Endodermal cell (in vitro differentiated cells): Measurements from ENCODE around the gene DYNC1I1. TPM values are rescaled to one million over a fixed set of nuclear protein-coding genes. Genes with fewer than 3 reads are reported as not detected.

ENCODE experiments used
- DNase-seq: peaks from one replicate; pipeline ENCODE4 v3.0.0-alpha.2; 2017
- H3K27ac ChIP-seq: 2 replicates; pipeline ENCODE4 v1.5.1; 2013; ENCODE audit warnings: mild to moderate bottlenecking, low read depth, low read length, moderate library complexity
- H3K27me3 ChIP-seq: 2 replicates; pipeline ENCODE4 v1.6.1; 2013; ENCODE audit warnings: mild to moderate bottlenecking, low read length, moderate library complexity; ENCODE audit not compliant: insufficient read depth, control insufficient read depth, poor library complexity, severe bottlenecking
- H3K36me3 ChIP-seq: 2 replicates; pipeline ENCODE4 v1.7.0; 2013; ENCODE audit warnings: mild to moderate bottlenecking, low read length, moderate library complexity; ENCODE audit not compliant: control insufficient read depth, insufficient read depth
- H3K4me1 ChIP-seq: one replicate; pipeline ENCODE4 v1.7.0; 2013; ENCODE audit warnings: low read length; ENCODE audit not compliant: control insufficient read depth, insufficient read depth
- H3K4me3 ChIP-seq: 2 replicates; pipeline ENCODE4 v1.5.1; 2013; ENCODE audit warnings: mild to moderate bottlenecking, low read length, moderate library complexity
- H3K9ac ChIP-seq: 2 replicates; pipeline ENCODE4 v1.6.1; 2013; ENCODE audit warnings: mild to moderate bottlenecking, low read length, moderate library complexity; ENCODE audit not compliant: poor library complexity, severe bottlenecking; ENCODE audit errors: extremely low read depth
- H3K9me3 ChIP-seq: 2 replicates; pipeline ENCODE4 v1.6.1; 2013; ENCODE audit warnings: mild to moderate bottlenecking, low read length, moderate library complexity; ENCODE audit not compliant: control insufficient read depth
- H3K27ac Mint-ChIP-seq: 2 replicates; pipeline ENCODE4 v1.8.0; 2020; ENCODE audit warnings: mixed read lengths
- H3K27me3 Mint-ChIP-seq: 2 replicates; pipeline ENCODE4 v1.8.0; 2021; ENCODE audit warnings: mild to moderate bottlenecking, mixed read lengths; ENCODE audit not compliant: insufficient read depth
- H3K36me3 Mint-ChIP-seq: 2 replicates; pipeline ENCODE4 v1.8.0; 2020; ENCODE audit warnings: low read depth, mixed read lengths
- H3K4me1 Mint-ChIP-seq: 2 replicates; pipeline ENCODE4 v1.8.0; 2020; ENCODE audit warnings: mixed read lengths
- H3K4me3 Mint-ChIP-seq: 2 replicates; pipeline ENCODE4 v1.8.0; 2020; ENCODE audit warnings: mild to moderate bottlenecking, moderate library complexity, mixed read lengths
- H3K9me3 Mint-ChIP-seq: 2 replicates; pipeline ENCODE4 v1.8.0; 2020; ENCODE audit warnings: mild to moderate bottlenecking, mixed read lengths
- CTCF ChIP-seq: fragments of 200-600 bp; sonication (generic); conservative IDR thresholded peaks from 2 replicates; pipeline ENCODE4 v1.5.0; 2021; ENCODE audit warnings: antibody characterized with exemption, mild to moderate bottlenecking
- WGBS, 2 experiments: methylation state at CpG; one replicate each; pipeline versions ENCODE4 v1.1.5 to v1.1.7; 2013; ENCODE audit warnings: missing lambda C conversion rate in 2 of 2, mixed read lengths in 1 of 2; ENCODE audit not compliant: insufficient coverage in 1 of 2, insufficient read length in 1 of 2; 5-methylcytosine and 5-hydroxymethylcytosine counted together
- total RNA-seq, 2 donors: library from RNA; stranded (reverse); fragmentation: NEBNext Ultra II Directional in 1 of 2; extraction: Animal tissue kit (Norgen Biotek cat#: 25700) in 1 of 2; gene quantifications; 2 replicates in 1 of 2; 3 replicates in 1 of 2; pipeline ENCODE4 v1.2.1, GENCODE V29; 2021

DYNC1I1 gene
- total RNA-seq, 2 donors from 2014 or later: 6.5 to 7.2 TPM

GRCh38 chr7:95784796-95785195, 12.4 kb downstream of the DYNC1I1 start:
- no peak overlapping the region for H3K9ac ChIP-seq
- Mint-ChIP-seq H3K27ac (no peak overlapping the region), H3K27me3 (peaks cover 6% of the 10 kb centered on the region), H3K36me3 (peaks cover 9% of the 10 kb centered on the region), H3K4me1 (peaks cover 4% of the 10 kb centered on the region), H3K4me3 (no peak overlapping the region), H3K9me3 (peaks cover 14% of the 10 kb centered on the region)
- no peak for TF ChIP-seq CTCF
- no peak overlapping the region for H3K27ac ChIP-seq
- peaks cover 8% of the 10 kb centered on the region for H3K36me3 ChIP-seq
- H3K4me3 ChIP-seq: no peak overlapping the region
- peaks cover 15% of the 10 kb centered on the region for H3K9me3 ChIP-seq
- H3K4me1 ChIP-seq: no peaks in the 10 kb centered on the region
- no peaks in the 10 kb centered on the region for H3K27me3 ChIP-seq
- DNase-seq: no peak

GRCh38 chr7:95788258-95788657, 15.9 kb downstream of the DYNC1I1 start:
- Histone ChIP-seq H3K9me3 (peaks cover under 1% of the 10 kb centered on the region), H3K4me3 (no peak overlapping the region), H3K27me3 (no peaks in the 10 kb centered on the region), H3K27ac (no peak overlapping the region), H3K36me3 (no peaks in the 10 kb centered on the region), H3K9ac (no peak overlapping the region), H3K4me1 (peaks cover 3% of the 10 kb centered on the region)
- Mint-ChIP-seq H3K4me1 (peaks cover 4% of the 10 kb centered on the region), H3K4me3 (no peak overlapping the region), H3K36me3 (peaks cover 1% of the 10 kb centered on the region), H3K27me3 (peaks cover 11% of the 10 kb centered on the region), H3K27ac (no peak overlapping the region), H3K9me3 (peaks cover 4% of the 10 kb centered on the region)
- TF ChIP-seq CTCF: no peak
- DNase-seq: no peak
- WGBS, 2 experiments: 93 to 96% methylated on average over 6 of the region's 6 CpGs

- Mint-ChIP-seq H3K4me3 (no peak overlapping the region), H3K9me3 (no peaks in the 10 kb centered on the region), H3K36me3 (no peaks in the 10 kb centered on the region), H3K4me1 (peaks cover 4% of the 10 kb centered on the region), H3K27me3 (peaks cover 11% of the 10 kb centered on the region), H3K27ac (no peak overlapping the region)
- Histone ChIP-seq H3K36me3 (no peaks in the 10 kb centered on the region), H3K4me3 (no peak overlapping the region), H3K27ac (no peak overlapping the region), H3K4me1 (peaks cover 3% of the 10 kb centered on the region), H3K9me3 (no peaks in the 10 kb centered on the region), H3K27me3 (no peaks in the 10 kb centered on the region), H3K9ac (no peak overlapping the region)
- 67 to 88% methylated on average over 1 to 2 of the region's 2 CpGs for WGBS, 2 experiments
- TF ChIP-seq CTCF: no peak
- no peak for DNase-seq
These were observed 16.5 kb downstream of the DYNC1I1 start for GRCh38 chr7:95788884-95789283.
